GM12878 (cell line): ENCODE measurements around the gene HTT-AS. TPM values are rescaled to one million over a fixed set of nuclear protein-coding genes. Genes with fewer than 3 reads are reported as not detected.

Experiments used
- DPF2 ChIP-seq: fragments of 450-650 bp; IDR thresholded peaks from 2 replicates; pipeline ENCODE4 v1.6.1; 2017; ENCODE audit warnings: mild to moderate bottlenecking
- ETV6 ChIP-seq, 2 experiments: fragments of 450-650 bp in 1 of 2; IDR thresholded peaks in 1 of 2; conservative IDR thresholded peaks in 1 of 2; 2 replicates each; pipeline ENCODE4 v1.6.1; 2014; ENCODE audit warnings: antibody characterized with exemption in 1 of 2, borderline replicate concordance in 1 of 2, low read depth in 1 of 2, mild to moderate bottlenecking in 1 of 2, moderate library complexity in 1 of 2
- KAT2A ChIP-seq: conservative IDR thresholded peaks from 2 replicates; pipeline ENCODE4 v1.6.1; 2011; ENCODE audit warnings: low read depth, low read length; ENCODE audit not compliant: control insufficient read depth
- NR2F1 ChIP-seq: fragments of 450-650 bp; conservative IDR thresholded peaks from 2 replicates; pipeline ENCODE4 v1.6.1; 2017; ENCODE audit warnings: mild to moderate bottlenecking
- PRDM15 ChIP-seq: fragments of 450-650 bp; formaldehyde crosslinking; IDR thresholded peaks from 2 replicates; pipeline ENCODE4 v1.4.0; 2020; ENCODE audit warnings: mild to moderate bottlenecking, moderate library complexity
- ZBTB40 ChIP-seq: fragments of 450-650 bp; IDR thresholded peaks from 2 replicates; pipeline ENCODE4 v1.6.1; 2016; ENCODE audit warnings: mild to moderate bottlenecking, moderate library complexity, borderline replicate concordance
- polyA plus RNA-seq, 11 experiments: library from polyadenylated mRNA; depleted of rRNA in 4 of 11; unstranded in 6 of 11; stranded (reverse) in 5 of 11; fragments of >200 nt; fragmentation: Nextera tagmentation in 4 of 11; fragmentation: Illumina TruSeq in 1 of 11; extraction: Ambion mirVana in 4 of 11; extraction: Trizol in 1 of 11; gene quantifications; 1 replicate in 1 of 11; 2 replicates in 10 of 11; pipeline versions ENCODE4 v1.2.1 to v1.2.3, GENCODE V29; 2011 to 2016; ENCODE audit warnings: inconsistent platforms in 2 of 11, missing spikeins in 2 of 11, low read depth in 1 of 11
- total RNA-seq, 4 experiments: library from RNA; depleted of rRNA in 3 of 4; stranded (reverse); fragments of >200 nt in 3 of 4; fragmentation: Illumina TruSeq in 1 of 4; extraction: Trizol in 1 of 4; gene quantifications; 2 replicates each; pipeline versions ENCODE4 v1.2.1 to v1.2.3, GENCODE V29; 2013 to 2021

HTT-AS gene
- total and polyA plus RNA-seq, 10 of the 15 experiments (the other 5 are each of a cell fraction or from before 2014, with no cell fraction given), result not detected

GRCh38 chr4:3062471-3062870 is 11.9 kb downstream of the HTT-AS start (continued):
- no peak for TF ChIP-seq PRDM15 (CRISPR knock-in tag)
- TF ChIP-seq ZBTB40, result no peak
- TF ChIP-seq DPF2, result no peak
- no peak for TF ChIP-seq KAT2A
- no peak for TF ChIP-seq NR2F1
- no peak for TF ChIP-seq ETV6 (conservative IDR thresholded peaks at IDR 0.05 in 1 of 2, IDR thresholded peaks at IDR 0.05 in 1 of 2; ENCODE audit: borderline replicate concordance in 1 of 2, low read depth in 1 of 2)
- TF ChIP-seq, all 136 proteins: peak for 0
